Left lung (tissue), 10 donors: ENCODE data around the gene CA10. TPM values are rescaled to one million over a fixed set of nuclear protein-coding genes. Genes with fewer than 3 reads are reported as not detected.

Source experiments
- ATAC-seq: fragments of 200-7000 bp; cut with Tn5 transposase; one replicate; pipeline ENCODE4 v1.9.1; 2020; ENCODE audit warnings: moderate library complexity
- DNase-seq, 4 donors: peaks; one replicate each; pipeline ENCODE4 v3.0.0-alpha.2; 2013 to 2020
- H3K27ac ChIP-seq, 2 donors: fragments of 200-600 bp; sonication (generic) in 1 of 2; one replicate each; pipeline versions ENCODE4 v1.5.0 to v1.8.0; 2020 to 2021
- H3K27me3 ChIP-seq, 2 donors: fragments of 200-600 bp; sonication (generic) in 1 of 2; one replicate each; pipeline versions ENCODE4 v1.5.0 to v1.8.0; 2020 to 2021
- H3K36me3 ChIP-seq, 2 donors: fragments of 200-600 bp; sonication (generic) in 1 of 2; one replicate each; pipeline versions ENCODE4 v1.5.0 to v1.8.0; 2020 to 2021
- H3K4me1 ChIP-seq, 2 donors: fragments of 200-600 bp; one replicate each; pipeline ENCODE4 v1.8.0; 2021
- H3K4me3 ChIP-seq, 2 donors: fragments of 200-600 bp; sonication (generic) in 1 of 2; one replicate each; pipeline versions ENCODE4 v1.5.0 to v1.8.0; 2020 to 2021; ENCODE audit warnings: mild to moderate bottlenecking in 1 of 2
- H3K9me3 ChIP-seq, 2 donors: fragments of 200-600 bp; sonication (generic) in 1 of 2; one replicate each; pipeline versions ENCODE4 v1.5.0 to v1.8.0; 2020 to 2021
- intact Hi-C, 2 donors: fragments of 100-400 bp; cut with DNase I; formaldehyde crosslinking; loops; one replicate each; pipeline versions ENCODE4 v1.11.2 to v1.14.2; 2022
- polyA plus RNA-seq, 6 donors: library from polyadenylated mRNA; unstranded; fragments of 120-200 nt; gene quantifications; one replicate each; pipeline ENCODE4 v1.2.1, GENCODE V29; 2013; ENCODE audit not compliant: insufficient read length in 6 of 6
- total RNA-seq, 2 donors: library from RNA; stranded (reverse); fragmentation: NEBNext Ultra II Directional; extraction: Animal tissue kit (Norgen Biotek cat#: 25700); gene quantifications; one replicate each; pipeline ENCODE4 v1.2.1, GENCODE V29; 2021
- TF ChIP-seq, protein P1 (sequence below), 2 donors: fragments of 200-600 bp; sonication (generic) in 1 of 2; IDR thresholded peaks; one replicate each; pipeline versions ENCODE4 v1.5.0 to v1.8.0; 2021; ENCODE audit warnings: antibody characterized with exemption in 2 of 2
- donor health status: DM: no; HTN: yes; CAD: no.
- donor health status: DM: no; HTN: no; CAD: no.

The CA10 gene
- total and polyA plus RNA-seq, 8 donors = 0.06 to 0.31 TPM; not detected in 6

DNA sequence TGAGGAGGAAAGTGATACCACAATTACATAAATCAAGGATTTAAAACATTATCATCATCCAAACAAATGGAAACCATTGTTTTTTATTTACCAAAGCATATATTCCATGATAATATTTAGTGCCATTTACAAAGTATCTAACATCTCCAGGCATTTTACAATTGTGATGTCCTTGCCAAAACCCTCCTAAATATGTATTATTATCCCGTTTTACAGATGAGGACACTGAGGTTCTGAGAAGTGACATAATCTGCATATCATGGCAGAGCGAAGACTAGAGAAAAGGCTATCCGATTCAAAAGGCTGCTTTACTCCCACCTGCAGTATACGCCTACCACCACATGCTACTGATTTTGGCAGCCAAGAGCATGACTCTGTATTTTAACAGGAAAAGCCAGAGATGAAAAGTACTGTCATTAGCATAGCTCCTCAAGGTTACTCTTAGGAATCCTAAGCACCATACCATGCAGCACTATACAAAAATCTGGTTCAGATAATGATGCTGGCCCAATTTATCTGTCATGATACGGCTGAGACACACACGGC lies 301.4 kb downstream of the CA10 start:
- intact Hi-C loops = no loop called here
- no peaks in the 10 kb centered on the region for H3K9me3 ChIP-seq
- H3K4me3 ChIP-seq = no peak overlapping the region
- peaks cover 0 to 9% of the 10 kb centered on the region in 2 donors for H3K27me3 ChIP-seq
- ATAC-seq (no peak), DNase-seq (no peak)
- no peaks in the 10 kb centered on the region for H3K4me1 ChIP-seq
- H3K27ac ChIP-seq = no peak overlapping the region
- H3K36me3 ChIP-seq = no peaks in the 10 kb centered on the region
- TF ChIP-seq, protein P1, sequence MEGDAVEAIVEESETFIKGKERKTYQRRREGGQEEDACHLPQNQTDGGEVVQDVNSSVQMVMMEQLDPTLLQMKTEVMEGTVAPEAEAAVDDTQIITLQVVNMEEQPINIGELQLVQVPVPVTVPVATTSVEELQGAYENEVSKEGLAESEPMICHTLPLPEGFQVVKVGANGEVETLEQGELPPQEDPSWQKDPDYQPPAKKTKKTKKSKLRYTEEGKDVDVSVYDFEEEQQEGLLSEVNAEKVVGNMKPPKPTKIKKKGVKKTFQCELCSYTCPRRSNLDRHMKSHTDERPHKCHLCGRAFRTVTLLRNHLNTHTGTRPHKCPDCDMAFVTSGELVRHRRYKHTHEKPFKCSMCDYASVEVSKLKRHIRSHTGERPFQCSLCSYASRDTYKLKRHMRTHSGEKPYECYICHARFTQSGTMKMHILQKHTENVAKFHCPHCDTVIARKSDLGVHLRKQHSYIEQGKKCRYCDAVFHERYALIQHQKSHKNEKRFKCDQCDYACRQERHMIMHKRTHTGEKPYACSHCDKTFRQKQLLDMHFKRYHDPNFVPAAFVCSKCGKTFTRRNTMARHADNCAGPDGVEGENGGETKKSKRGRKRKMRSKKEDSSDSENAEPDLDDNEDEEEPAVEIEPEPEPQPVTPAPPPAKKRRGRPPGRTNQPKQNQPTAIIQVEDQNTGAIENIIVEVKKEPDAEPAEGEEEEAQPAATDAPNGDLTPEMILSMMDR (IDR thresholded peaks at IDR 0.05) = no peak

DNA sequence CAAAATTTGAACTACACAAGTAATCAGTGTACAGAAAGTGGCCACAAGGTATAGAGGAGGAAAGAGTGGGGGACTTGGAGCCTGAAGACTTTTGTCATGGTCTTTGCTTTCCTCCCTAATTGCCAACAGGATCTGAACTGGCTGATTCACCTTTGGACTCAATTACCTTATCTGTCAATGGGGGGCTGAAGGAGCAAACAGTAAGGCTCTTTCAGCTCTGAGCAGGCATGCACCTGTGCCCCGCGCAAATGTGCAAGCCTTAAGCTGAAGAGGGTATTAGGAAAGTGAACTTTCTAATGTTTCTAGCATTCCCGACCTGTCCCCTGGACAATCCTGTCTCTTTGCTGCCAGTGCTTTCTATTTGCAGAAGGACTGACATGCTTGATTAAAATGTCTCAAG lies 302.7 kb downstream of the CA10 start:
- H3K9me3 ChIP-seq = no peaks in the 10 kb centered on the region
- no peaks in the 10 kb centered on the region for H3K36me3 ChIP-seq
- no peak overlapping the region for H3K4me3 ChIP-seq
- DNase-seq (no peak), ATAC-seq (no peak)
- intact Hi-C loops = no loop called here
- peaks cover 0 to 11% of the 10 kb centered on the region in 2 donors for H3K27me3 ChIP-seq
- no peaks in the 10 kb centered on the region for H3K4me1 ChIP-seq
- TF ChIP-seq, protein P1 (IDR thresholded peaks at IDR 0.05) = no peak
- no peak overlapping the region for H3K27ac ChIP-seq

DNA sequence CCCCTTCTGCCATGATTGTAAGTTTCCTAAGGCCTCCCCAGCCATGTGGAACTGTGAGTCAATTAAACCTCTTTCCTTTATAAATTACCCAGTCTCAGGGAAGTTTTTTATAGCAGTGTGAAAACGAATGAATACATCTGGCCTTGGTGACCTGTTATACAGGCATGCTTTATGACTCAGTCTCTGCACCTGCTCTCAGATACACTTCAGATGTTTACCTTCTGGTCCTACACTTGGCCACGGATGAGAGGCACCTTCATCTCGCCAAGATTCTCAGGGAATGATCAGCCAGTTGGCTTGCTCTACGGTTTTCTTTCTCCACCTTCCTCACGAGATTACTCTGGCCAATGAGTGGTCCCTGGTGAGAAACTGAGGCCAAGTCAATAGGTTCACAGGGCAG lies 304.7 kb downstream of the CA10 start:
- no peak overlapping the region for H3K4me3 ChIP-seq
- H3K27ac ChIP-seq = no peak overlapping the region
- H3K27me3 ChIP-seq = peaks cover 0 to 20% of the 10 kb centered on the region in 2 donors
- no peaks in the 10 kb centered on the region for H3K4me1 ChIP-seq
- DNase-seq = no peak
- H3K9me3 ChIP-seq = no peaks in the 10 kb centered on the region
- peak; percentile 88 for ATAC-seq
- no peaks in the 10 kb centered on the region for H3K36me3 ChIP-seq
- TF ChIP-seq, protein P1 (IDR thresholded peaks at IDR 0.05) = no peak
- intact Hi-C loops = no loop called here

DNA sequence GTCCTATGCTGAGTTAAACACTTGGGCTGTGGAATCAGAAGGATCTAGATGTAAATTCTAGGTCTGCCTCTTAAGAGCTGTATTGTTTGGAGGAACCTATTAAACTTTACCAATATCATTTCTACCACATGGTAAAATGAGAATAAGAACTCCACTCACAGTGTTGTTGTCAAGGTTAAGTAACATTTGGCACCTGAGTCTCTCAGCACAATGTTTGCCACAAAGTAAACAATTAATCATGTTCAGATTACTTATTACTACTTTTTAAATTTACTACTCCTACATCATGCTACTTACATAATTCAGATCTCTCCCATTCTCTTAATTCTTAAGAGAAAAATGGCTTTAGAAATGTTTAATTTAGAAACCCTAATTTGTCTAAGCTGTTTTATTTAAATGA lies 305.9 kb downstream of the CA10 start:
- DNase-seq (no peak), ATAC-seq (no peak)
- intact Hi-C loops = no loop called here
- Histone ChIP-seq H3K9me3 (no peaks in the 10 kb centered on the region), H3K36me3 (no peaks in the 10 kb centered on the region), H3K4me3 (no peak overlapping the region), H3K27me3 (peaks cover 0 to 25% of the 10 kb centered on the region in 2 donors), H3K4me1 (no peaks in the 10 kb centered on the region), H3K27ac (no peak overlapping the region)
- TF ChIP-seq, protein P1 (IDR thresholded peaks at IDR 0.05) = no peak

DNA sequence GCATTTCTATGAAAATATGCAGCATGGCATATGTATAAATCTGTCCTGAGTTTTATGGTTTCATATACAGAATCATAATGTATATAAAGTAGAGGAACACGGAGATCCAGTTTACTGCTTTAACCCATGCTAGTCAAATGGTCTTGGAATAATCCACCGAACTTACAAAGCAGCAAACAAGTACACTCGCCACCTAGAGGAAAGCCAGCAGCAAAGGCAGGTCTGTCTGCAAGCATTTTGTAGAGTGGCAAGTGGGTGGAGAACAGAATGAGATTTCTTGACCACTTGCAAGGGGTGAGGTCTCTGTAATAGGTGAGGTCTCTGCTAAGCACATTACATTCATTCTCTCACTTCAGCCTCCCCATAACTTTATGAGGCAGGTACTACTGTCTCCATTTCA lies 308.3 kb downstream of the CA10 start:
- Histone ChIP-seq H3K9me3 (no peaks in the 10 kb centered on the region), H3K4me1 (no peaks in the 10 kb centered on the region), H3K27me3 (peaks cover 0 to 21% of the 10 kb centered on the region in 2 donors), H3K4me3 (no peak overlapping the region), H3K27ac (no peak overlapping the region), H3K36me3 (no peaks in the 10 kb centered on the region)
- intact Hi-C loops = no loop called here
- TF ChIP-seq, protein P1 (IDR thresholded peaks at IDR 0.05) = no peak
- ATAC-seq (no peak), DNase-seq (no peak)
